HTERT RPE-1 (cell line): ENCODE measurements around the gene MISP.
"Not testable (repeated sequence)": the region's sequence is repeated elsewhere in the genome, so short reads cannot be mapped to it uniquely, and the experiment has no call there.

ENCODE experiments used
- in situ Hi-C: fragments of 300-500 bp; cut with MboI; formaldehyde crosslinking; loops from 4 replicates; pipeline ENCODE4 v1.14.3; 2020; ENCODE audit warnings: low sequenced_read_pairs

MISP gene, protein sequence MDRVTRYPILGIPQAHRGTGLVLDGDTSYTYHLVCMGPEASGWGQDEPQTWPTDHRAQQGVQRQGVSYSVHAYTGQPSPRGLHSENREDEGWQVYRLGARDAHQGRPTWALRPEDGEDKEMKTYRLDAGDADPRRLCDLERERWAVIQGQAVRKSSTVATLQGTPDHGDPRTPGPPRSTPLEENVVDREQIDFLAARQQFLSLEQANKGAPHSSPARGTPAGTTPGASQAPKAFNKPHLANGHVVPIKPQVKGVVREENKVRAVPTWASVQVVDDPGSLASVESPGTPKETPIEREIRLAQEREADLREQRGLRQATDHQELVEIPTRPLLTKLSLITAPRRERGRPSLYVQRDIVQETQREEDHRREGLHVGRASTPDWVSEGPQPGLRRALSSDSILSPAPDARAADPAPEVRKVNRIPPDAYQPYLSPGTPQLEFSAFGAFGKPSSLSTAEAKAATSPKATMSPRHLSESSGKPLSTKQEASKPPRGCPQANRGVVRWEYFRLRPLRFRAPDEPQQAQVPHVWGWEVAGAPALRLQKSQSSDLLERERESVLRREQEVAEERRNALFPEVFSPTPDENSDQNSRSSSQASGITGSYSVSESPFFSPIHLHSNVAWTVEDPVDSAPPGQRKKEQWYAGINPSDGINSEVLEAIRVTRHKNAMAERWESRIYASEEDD

GRCh38 chr19:750640-751423 is at the start of gene MISP:
TSS of gene MISP (plus strand) at chr19:751112. CDS start at chr19:756947, 5,835 bp downstream.
- in situ Hi-C loops = no loop called here

GRCh38 chr19:702847-703246 is 48.1 kb upstream of the MISP start:
- in situ Hi-C loops = not testable (repeated sequence)

DNA sequence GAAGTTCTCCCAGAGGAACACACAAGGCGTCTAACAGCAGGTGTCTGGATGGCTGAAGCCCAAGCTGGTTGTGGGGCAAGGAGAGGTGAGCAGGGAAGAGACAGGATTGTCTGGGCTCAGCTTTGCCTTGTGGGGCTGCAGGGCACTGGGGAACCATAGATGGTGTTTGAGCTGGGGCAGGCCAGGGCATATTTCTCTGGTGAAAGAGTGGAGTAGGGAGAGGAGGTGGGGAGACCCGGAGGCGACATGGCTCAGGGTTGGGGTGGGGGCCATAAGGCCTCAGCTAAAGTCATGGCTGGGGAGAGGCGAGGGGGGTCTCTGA is 47.6 kb upstream of the MISP start:
- in situ Hi-C loops = no loop called here

GRCh38 chr19:703651-704446 is 47.1 kb upstream of the MISP start:
- in situ Hi-C loops = no loop called here

DNA sequence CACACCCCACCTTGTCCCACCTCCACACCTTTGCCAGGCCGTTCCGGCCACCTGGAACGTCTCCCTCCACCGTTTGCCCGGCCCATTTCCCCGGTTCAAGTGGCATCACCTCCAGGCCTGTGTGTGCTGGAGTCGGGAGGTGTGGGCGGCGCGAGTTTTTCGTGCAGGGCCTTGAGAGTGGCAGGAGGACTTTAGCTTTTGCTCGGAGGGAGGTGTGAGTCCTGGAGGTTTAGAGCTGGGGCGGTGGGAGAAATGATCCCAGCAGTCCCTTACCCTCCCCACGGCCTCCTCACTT is 46.5 kb upstream of the MISP start:
- in situ Hi-C loops = no loop called here

DNA sequence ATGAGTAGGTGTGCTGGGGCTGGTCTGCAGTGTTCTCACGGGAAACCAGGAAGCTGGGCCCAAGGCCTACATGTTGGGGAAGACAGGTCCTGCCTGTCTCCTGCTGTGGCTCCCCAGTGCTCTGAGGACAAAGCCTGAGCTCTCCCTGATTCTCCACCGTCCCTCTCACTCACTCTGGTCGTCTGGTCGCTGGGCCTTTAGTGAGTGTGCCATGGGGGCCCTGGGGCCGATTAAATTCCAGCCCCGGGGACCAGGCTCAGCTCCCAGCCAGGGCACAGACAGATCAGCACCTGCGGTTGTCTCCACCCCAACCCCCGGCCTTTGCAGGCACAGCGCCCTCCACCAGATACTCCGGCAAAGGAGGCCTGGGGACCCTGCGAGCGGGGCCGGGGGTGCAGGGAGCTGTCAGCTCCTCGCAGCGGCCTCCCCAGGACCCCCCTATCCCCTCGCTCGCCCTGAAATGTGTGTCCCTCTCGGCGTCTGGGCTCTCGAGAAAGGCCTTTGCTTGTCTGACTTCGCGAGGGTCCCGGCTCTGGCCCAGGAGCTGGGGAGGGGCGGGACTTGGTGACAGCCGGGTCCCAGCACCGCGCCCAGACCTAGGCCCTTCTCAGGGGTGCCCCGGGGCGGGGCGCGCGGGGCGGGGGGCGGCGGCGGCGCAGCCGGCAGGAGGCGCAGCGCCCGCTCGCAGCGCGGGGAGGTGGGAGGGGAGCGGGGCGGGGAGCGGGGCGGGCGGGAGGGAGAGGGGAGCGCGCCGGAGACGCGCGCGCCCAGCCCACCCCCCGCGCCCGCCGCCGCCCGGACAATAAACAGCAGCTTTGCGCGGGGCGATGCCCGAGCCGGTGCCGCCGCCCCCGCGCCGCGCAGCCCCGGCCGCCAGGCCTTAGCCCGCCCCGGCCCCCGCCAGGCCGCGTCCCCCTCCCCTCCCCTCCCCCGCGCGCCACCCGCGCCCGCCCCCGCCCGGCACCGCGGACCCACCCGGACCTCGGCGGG is 42.5 kb upstream of the MISP start, which contains the start of gene PALM:
Gene PALM (plus strand): TSS at position 782 of the 990 bp plus-strand sequence. CDS start 212 bp downstream, outside the sequence.
- in situ Hi-C loops = no loop called here

GRCh38 chr19:709196-709964 is 41.5 kb upstream of the MISP start:
- in situ Hi-C loops = no loop called here

- in situ Hi-C loops = no loop called here
These were observed 40.8 kb upstream of the MISP start for GRCh38 chr19:709965-710571.

DNA sequence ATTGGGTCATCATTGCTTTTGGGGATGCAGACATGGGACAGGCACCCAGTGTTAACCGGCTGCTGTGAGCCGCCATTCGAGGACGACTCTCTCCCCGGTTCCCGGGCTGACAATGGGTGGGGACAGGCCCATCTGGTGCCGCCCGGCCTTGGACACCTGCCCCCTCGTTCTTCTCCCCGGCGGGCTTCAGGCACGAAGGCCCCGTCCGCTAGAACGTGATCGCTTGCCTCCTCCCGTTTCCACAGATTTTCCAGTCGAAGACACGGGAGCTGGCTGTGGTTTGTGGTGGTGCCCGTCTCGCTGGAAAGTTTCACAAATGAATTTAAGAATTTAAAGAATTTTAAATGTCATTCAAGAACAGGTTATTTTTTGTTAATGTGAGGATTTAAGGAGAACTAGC is 40.1 kb upstream of the MISP start:
- in situ Hi-C loops = no loop called here

DNA sequence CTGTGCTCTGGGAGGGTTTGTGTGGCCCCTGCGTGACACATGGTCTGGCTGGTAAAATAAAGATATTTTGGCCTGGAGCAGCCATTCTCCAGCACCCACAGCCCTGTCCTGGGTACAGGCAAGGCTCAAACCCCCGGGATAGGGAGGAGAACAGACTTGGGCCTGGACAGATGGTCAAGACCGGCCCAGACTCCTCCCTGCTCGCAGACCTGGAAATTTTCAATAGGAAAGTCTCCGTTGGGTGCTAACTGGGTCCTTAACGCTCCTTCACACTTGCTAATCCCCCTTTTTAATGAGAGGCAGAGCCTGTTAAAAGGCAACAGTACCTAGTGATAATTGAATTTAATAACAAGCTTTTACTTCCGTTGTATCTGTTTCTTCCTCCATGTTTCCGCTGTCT is 39.7 kb upstream of the MISP start:
- in situ Hi-C loops = no loop called here

DNA sequence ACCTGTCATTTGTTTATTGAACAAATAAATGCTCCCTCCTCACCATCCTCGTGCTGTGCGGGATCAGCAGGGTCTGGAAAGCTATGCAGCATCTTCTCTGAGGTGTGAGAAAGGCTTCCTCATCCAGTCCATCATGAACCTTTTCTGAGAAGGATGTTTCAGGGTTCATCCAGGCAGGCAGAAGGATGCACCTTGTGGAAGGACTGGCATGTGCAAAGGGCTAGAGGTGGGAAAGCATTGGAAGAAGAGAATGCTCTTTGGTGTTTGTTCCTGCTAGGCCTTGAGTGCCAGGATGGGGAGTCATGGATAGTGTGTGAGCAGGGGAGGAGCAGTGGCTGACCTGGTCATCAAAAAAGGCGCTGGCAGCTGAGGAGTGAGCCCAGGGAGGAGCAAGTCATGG is 35.6 kb upstream of the MISP start:
- in situ Hi-C loops = no loop called here

GRCh38 chr19:718251-718951 is 32.5 kb upstream of the MISP start:
- in situ Hi-C loops = no loop called here

GRCh38 chr19:718991-719512 is 31.9 kb upstream of the MISP start:
- in situ Hi-C loops = no loop called here

GRCh38 chr19:719636-720344 is 31.1 kb upstream of the MISP start:
- in situ Hi-C loops = no loop called here

- in situ Hi-C loops = no loop called here
These were observed 30.4 kb upstream of the MISP start for GRCh38 chr19:720345-721160.

DNA sequence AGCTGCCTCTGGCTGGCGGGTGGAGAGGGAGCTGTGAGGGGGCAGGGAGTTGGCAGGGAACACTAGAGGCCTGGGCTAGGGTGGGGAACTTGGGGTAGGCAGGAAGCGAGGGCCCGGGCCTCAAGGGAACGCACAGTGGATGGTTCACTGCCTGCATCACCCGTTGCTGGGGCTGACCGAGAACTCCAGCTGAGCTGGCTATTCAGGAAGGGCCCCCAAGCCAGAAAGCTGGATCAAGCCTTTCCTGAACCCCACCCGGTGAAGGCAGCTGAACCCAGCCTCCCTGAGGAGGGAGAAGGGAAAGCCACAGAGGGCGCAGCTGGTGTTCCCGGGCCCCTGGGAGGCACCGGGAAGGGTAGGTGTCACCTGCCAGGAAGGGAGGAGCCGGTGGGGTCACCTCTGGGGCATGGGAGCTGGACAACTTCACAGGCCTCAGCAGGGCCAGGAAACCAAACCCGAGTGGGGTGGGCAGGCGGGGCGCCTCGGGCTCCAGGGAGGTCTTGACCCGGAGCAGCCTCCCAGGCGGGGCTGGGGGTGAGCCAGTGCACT is 28.3 kb upstream of the MISP start:
- in situ Hi-C loops = no loop called here
